Measurements from ENCODE around the gene EFCAB8.

EFCAB8 gene

DNA sequence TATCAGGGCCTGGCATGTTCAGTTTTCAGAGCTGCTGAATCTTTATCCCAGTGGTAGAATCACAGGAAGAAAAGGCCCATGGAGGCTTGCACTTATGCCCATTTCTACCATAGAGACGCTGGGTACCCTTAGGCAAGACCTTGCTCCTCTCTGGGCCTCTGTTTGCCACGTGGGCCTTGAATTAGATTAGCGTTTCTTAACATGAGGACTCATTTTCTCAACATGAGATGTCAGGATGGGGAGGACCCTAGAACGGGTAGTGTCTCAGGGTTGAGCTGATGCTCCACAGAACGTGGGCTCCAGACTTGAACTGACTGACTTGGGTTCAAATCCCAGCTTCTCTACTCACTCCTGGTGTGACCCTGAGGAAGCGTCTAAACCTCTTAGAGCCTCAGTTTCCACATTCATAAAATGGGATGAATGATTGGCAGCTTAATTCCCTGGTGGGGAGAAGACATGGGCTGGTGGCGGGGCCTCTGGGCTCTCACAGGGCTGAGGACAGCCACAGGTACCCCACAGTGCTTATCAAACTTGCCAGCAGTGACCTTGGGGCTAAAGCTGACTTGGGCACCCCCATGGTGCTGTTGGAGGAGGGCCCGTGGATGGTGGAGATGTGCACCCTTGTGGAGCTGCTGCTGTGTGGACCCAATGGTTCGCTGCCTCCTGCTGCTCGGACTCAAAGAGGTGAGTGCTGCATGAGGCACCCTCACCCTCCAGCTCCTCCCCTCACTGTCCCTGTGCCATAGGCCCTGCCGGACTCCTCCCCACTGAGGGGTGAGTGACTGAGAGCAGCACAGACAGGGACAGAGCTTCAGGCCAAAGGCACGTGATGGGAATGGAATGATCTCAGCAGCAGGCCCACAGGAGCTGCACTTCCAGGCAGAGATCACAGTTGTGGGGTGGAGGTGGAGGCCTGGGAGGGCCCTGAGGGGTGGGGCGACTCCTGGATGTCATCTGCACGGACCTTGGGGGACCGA is 117.3 kb downstream of the EFCAB8 start:
- H3K4me2 ChIP-seq (ENCODE audit: insufficient read depth, low read length) = no peak overlapping the region
- H3K79me2 ChIP-seq (ENCODE audit: insufficient read depth, low read length) = no peaks in the 10 kb centered on the region
- ATAC-seq (ENCODE audit: insufficient read depth, low read depth) (no peak), DNase-seq (peak; percentile 2)
- H3K27ac ChIP-seq (ENCODE audit: low read length) = peak overlapping the region; percentile 90
- H3K4me3 ChIP-seq (ENCODE audit: low read depth in 1 of 2, low read length in 2 of 2) = peak overlapping the region in 1 of 2 experiments; percentile 21; a peak in 2 of 4 replicates
- H3K27me3 ChIP-seq (ENCODE audit: insufficient read depth, low read length, poor library complexity) = no peaks in the 10 kb centered on the region
- H3K9me3 ChIP-seq (ENCODE audit: insufficient read depth, low read length, severe bottlenecking) = peaks cover 12% of the 10 kb centered on the region
- H3K4me1 ChIP-seq (ENCODE audit: insufficient read depth, low read length) = peaks cover 59% of the 10 kb centered on the region
- H2AFZ ChIP-seq (ENCODE audit: low read depth, low read length) = no peak overlapping the region
- TF ChIP-seq EZH2 (IDR thresholded peaks at IDR 0.05; ENCODE audit: borderline replicate concordance, low read depth, low read length, severe bottlenecking) = no peak
- no peak for TF ChIP-seq CTCF (IDR thresholded peaks at IDR 0.05; ENCODE audit: borderline replicate concordance, extremely low read depth, low read length, poor library complexity, severe bottlenecking)
- H3K9ac ChIP-seq (ENCODE audit: low read depth, low read length) = peak overlapping the region; percentile 11; the same call in 1 of the 2 replicates
- no peaks in the 10 kb centered on the region for H3K36me3 ChIP-seq (ENCODE audit: insufficient read depth, low read length)
- H4K20me1 ChIP-seq (ENCODE audit: insufficient read depth, low read length) = no peaks in the 10 kb centered on the region

GRCh38 chr20:32976746-32977145 is 118.0 kb downstream of the EFCAB8 start:
- peak overlapping the region; percentile 90 for H3K27ac ChIP-seq (ENCODE audit: low read length)

DNA sequence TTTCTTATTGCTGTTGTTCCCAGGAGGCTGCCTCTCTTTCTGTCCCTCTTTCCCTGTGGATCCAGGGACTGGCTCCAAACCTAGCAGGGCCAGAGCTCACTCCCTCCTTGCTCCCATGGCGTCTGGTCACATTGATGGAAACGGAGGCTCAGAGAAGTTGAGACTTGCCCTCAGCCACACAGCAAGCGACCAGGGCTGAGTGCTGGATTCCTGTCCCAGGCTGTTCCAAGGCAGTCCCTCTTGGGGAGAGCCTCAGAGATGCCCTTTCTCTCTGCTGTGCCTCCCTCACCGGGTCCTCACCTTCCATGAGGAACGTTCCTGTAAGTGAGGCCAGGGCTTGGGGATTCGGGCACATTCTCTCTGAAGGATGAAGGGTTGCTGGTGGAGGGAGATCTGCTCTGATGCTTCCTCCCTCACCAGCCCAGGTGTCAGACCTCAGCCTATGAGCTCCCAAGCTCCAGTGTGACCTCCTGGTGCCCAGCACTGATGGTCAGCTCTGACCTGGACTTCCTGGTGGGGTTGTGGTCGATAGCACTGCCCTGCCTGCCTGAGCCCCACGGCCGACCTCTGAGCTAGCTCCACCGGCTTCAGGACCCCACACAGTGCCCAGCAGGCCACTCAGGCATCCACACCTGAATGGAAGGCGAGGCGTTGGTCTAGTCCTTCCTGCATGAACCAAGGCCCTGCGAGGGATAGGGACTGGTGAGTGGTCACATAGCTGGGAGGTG is 118.7 kb downstream of the EFCAB8 start:
- peak overlapping the region; percentile 41 for H2AFZ ChIP-seq (ENCODE audit: low read depth, low read length)
- no peaks in the 10 kb centered on the region for H4K20me1 ChIP-seq (ENCODE audit: insufficient read depth, low read length)
- no peak overlapping the region; the same call in 1 of the 2 replicates for H3K4me2 ChIP-seq (ENCODE audit: insufficient read depth, low read length)
- no peaks in the 10 kb centered on the region for H3K79me2 ChIP-seq (ENCODE audit: insufficient read depth, low read length)
- no peaks in the 10 kb centered on the region for H3K36me3 ChIP-seq (ENCODE audit: insufficient read depth, low read length)
- H3K4me3 ChIP-seq (ENCODE audit: low read depth in 1 of 2, low read length in 2 of 2) = no peak overlapping the region
- peaks cover 12% of the 10 kb centered on the region for H3K9me3 ChIP-seq (ENCODE audit: insufficient read depth, low read length, severe bottlenecking)
- TF ChIP-seq EZH2 (IDR thresholded peaks at IDR 0.05; ENCODE audit: borderline replicate concordance, low read depth, low read length, severe bottlenecking) (no peak), CTCF (IDR thresholded peaks at IDR 0.05; ENCODE audit: borderline replicate concordance, extremely low read depth, low read length, poor library complexity, severe bottlenecking) (no peak)
- H3K4me1 ChIP-seq (ENCODE audit: insufficient read depth, low read length) = peaks cover 45% of the 10 kb centered on the region
- peak; percentile 4 for ATAC-seq (ENCODE audit: insufficient read depth, low read depth)
- no peaks in the 10 kb centered on the region for H3K27me3 ChIP-seq (ENCODE audit: insufficient read depth, low read length, poor library complexity)
- no peak for DNase-seq
- H3K9ac ChIP-seq (ENCODE audit: low read depth, low read length) = peak overlapping the region; percentile 30; the same call in 1 of the 2 replicates
- peak overlapping the region; percentile 90 for H3K27ac ChIP-seq (ENCODE audit: low read length)

More at GRCh38 chr20:32976746-32977145, 118.0 kb downstream of the EFCAB8 start:
- H3K4me1 ChIP-seq (ENCODE audit: insufficient read depth, low read length) = peaks cover 52% of the 10 kb centered on the region
- ATAC-seq (ENCODE audit: insufficient read depth, low read depth) (peak; percentile 39), DNase-seq (peak; percentile 85)
- H3K36me3 ChIP-seq (ENCODE audit: insufficient read depth, low read length) = no peaks in the 10 kb centered on the region
- H3K9ac ChIP-seq (ENCODE audit: low read depth, low read length) = peak overlapping the region; percentile 30; the same call in 1 of the 2 replicates
- 0 out of 4 replicates have a peak overlapping the region, but pooled peaks of 1 of the 2 experiments have one; percentile 3 for H3K4me3 ChIP-seq (ENCODE audit: low read depth in 1 of 2, low read length in 2 of 2)
- H2AFZ ChIP-seq (ENCODE audit: low read depth, low read length) = peak overlapping the region; percentile 41
- no peaks in the 10 kb centered on the region for H4K20me1 ChIP-seq (ENCODE audit: insufficient read depth, low read length)
- H3K9me3 ChIP-seq (ENCODE audit: insufficient read depth, low read length, severe bottlenecking) = peaks cover 12% of the 10 kb centered on the region
- H3K4me2 ChIP-seq (ENCODE audit: insufficient read depth, low read length) = no peak overlapping the region; the same call in 1 of the 2 replicates
- TF ChIP-seq CTCF (IDR thresholded peaks at IDR 0.05; ENCODE audit: borderline replicate concordance, extremely low read depth, low read length, poor library complexity, severe bottlenecking) (no peak), EZH2 (IDR thresholded peaks at IDR 0.05; ENCODE audit: borderline replicate concordance, low read depth, low read length, severe bottlenecking) (no peak)
- H3K27me3 ChIP-seq (ENCODE audit: insufficient read depth, low read length, poor library complexity) = no peaks in the 10 kb centered on the region
- H3K79me2 ChIP-seq (ENCODE audit: insufficient read depth, low read length) = no peaks in the 10 kb centered on the region

All from DND-41 (cell line).